GM12801 (cell line): ENCODE results near the gene PHACTR2.

Source experiments
- TF ChIP-seq, protein P1 (sequence below): IDR thresholded peaks from one replicate; pipeline ENCODE4 v1.5.1; 2011; ENCODE audit warnings: control low read depth; ENCODE audit not compliant: insufficient read length; ENCODE audit errors: extremely low read depth

The PHACTR2 gene

GRCh38 chr6:143842902-143843676 is 165.3 kb downstream of the PHACTR2 start, which contains the start of gene LTV1:
Gene LTV1 (plus strand): TSS chr6:143843338. CDS start chr6:143843478, 140 bp downstream.
- TF ChIP-seq, protein P1, sequence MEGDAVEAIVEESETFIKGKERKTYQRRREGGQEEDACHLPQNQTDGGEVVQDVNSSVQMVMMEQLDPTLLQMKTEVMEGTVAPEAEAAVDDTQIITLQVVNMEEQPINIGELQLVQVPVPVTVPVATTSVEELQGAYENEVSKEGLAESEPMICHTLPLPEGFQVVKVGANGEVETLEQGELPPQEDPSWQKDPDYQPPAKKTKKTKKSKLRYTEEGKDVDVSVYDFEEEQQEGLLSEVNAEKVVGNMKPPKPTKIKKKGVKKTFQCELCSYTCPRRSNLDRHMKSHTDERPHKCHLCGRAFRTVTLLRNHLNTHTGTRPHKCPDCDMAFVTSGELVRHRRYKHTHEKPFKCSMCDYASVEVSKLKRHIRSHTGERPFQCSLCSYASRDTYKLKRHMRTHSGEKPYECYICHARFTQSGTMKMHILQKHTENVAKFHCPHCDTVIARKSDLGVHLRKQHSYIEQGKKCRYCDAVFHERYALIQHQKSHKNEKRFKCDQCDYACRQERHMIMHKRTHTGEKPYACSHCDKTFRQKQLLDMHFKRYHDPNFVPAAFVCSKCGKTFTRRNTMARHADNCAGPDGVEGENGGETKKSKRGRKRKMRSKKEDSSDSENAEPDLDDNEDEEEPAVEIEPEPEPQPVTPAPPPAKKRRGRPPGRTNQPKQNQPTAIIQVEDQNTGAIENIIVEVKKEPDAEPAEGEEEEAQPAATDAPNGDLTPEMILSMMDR = no peak

GRCh38 chr6:143843677-143843999 is 165.9 kb downstream of the PHACTR2 start:
- TF ChIP-seq, protein P1 = no peak

DNA sequence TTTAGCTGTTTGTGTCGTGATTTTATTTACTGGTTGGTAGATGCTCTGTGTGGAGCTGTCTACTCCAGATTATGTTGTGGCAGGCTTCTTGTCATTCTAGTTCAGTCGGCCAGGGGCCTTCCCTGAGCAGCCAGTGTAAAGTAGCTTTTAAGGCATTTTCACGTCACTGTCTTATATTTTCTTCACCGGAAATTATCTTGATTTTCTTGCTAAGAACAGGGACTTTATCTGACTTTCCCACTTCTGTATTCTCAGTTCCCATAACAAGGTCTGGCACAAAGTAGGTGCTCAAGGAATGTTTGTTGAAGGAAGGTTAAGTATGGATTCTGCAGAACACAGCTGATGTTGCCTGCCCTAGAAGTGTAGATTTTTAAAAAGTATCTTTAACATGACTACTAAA is 166.2 kb downstream of the PHACTR2 start:
- TF ChIP-seq, protein P1 = no peak

DNA sequence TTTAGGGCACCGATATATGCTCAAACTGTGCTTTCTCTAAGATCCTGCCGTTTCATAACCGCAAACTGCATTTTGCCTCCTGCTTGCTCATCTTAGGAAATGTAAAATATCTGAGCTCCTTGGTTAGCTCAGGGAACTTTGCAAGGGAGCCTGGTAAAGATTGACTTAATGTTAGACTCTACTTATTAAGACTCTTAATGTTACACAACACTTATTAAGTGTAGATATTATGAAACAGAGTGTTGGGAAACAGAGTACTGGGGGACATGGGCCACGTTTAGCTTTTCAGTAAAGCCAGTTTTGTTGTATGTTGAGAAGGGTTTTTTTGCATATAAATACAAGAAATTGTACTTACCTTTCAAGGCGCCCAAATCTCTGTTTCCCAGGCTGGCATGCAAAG is 167.3 kb downstream of the PHACTR2 start:
- TF ChIP-seq, protein P1 = no peak

DNA sequence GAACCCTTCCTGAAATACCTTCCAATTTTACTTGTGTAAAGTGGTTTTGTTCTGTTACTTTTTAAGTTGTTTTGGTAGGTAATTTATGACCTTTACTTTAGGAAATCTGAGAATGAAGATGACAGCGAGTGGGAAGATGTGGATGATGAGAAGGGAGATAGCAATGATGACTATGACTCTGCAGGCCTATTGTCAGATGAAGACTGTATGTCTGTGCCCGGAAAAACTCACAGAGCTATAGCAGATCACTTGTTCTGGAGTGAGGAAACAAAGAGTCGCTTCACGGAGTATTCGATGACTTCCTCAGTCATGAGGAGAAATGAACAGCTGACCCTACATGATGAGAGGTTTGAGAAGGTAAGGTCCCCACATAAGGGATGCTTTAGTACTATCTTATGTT is 179.9 kb downstream of the PHACTR2 start:
- TF ChIP-seq, protein P1 = no peak

DNA sequence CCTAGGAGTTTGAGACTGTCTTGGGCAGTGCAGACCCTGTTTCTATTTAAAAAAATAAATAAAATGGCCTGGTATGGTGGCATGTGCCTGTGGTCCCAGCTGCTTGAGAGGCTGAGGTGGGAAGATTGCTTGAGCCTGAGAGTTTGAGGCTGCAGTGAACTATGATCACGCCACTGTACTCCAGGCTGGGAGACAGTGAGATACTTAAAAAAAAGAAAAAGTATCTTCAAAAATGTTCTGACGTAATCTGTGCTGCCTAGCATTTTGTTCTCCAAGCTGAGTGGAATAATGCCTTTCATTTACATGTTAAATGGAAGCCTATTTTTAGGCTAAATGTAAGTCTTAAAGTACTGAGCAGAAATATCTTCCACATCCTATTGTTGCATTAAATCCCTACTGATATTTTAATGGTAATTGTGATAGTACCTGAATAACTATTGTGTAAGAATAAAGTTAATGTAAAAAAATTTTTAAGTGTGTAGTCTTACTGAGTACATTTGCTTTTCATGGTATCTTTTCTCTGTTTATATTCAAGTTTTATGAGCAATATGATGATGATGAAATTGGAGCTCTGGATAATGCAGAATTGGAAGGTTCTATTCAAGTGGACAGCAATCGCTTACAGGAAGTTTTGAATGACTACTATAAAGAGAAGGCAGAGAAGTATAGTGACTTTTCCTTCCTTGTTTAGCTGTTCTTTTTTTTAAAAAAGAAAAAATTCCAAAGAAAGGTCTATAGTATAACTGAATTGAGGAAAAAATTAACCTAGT is 182.3 kb downstream of the PHACTR2 start:
- TF ChIP-seq, protein P1 = no peak

DNA sequence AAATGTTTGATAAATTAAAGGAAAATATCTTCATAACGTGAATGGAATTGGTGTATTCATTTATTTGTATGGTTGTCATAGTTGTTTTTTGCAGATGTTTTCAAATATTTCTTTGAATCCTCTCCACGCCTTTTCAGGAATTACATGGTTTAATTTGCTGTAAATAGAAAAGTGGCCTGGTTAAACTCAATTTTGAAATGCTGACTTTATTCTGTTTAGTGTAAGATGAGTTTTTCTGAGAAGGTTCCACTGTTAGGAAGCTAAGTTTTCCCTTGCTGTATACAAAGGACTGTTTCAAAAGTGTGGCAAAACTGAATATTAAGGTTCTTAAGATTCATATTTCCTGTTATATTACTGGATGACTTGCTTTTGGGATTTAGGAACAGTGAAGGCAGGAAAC is 186.0 kb downstream of the PHACTR2 start:
- TF ChIP-seq, protein P1 = no peak
